NCI-H69 (cell line): ENCODE results near the gene NACAD.
"Not testable (repeated sequence)": the region's sequence is repeated elsewhere in the genome, so short reads cannot be mapped to it uniquely, and the experiment has no call there.

ENCODE experiments used
- DNase-seq: peaks from one replicate; lab custom pipeline; 2025; lab: John Stamatoyannopoulos, UW

The NACAD gene

DNA sequence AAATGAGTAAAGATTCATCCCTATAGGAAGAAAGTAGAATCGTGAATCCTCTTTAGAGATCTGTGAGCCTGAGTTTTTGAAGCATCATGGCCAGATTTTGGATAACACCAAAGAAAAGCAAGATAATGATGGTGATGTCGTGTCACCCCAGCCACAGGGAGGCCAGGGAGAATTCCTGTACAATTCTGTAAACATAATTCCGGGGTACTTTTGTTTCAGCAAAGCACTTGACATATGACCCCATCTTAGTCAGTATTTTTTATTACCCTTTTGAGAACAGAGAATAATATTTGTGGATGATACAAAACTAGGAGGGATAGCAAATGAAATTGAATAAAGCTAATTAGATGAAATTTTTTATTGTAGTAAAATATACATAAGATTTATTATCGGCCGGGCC lies 33.8 kb downstream of the NACAD start:
- no peak for DNase-seq

GRCh38 chr7:45054442-45054841 lies 34.3 kb downstream of the NACAD start:
- no peak for DNase-seq

- DNase-seq, result no peak
Measured at GRCh38 chr7:45053941-45054340, 34.8 kb downstream of the NACAD start.

DNA sequence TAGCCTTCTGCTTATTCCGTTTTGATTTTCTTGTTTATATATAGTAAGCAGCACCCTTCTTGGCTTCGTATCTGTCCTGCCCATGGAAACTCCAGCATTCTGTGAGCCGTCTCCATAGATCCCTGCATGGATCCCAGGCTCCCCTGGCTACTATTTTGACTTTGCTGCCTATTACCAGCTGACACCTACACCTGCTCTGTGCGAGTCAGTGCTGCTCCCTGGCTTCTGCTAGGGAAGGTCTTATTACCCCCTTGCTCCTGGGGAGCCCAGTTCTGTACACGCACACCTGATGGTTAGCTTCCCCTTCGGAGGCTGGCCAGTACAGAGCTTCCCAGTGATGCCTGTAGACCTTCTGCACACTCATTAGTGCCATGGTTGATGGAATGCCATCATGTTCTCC lies 35.4 kb downstream of the NACAD start:
- no peak for DNase-seq

DNA sequence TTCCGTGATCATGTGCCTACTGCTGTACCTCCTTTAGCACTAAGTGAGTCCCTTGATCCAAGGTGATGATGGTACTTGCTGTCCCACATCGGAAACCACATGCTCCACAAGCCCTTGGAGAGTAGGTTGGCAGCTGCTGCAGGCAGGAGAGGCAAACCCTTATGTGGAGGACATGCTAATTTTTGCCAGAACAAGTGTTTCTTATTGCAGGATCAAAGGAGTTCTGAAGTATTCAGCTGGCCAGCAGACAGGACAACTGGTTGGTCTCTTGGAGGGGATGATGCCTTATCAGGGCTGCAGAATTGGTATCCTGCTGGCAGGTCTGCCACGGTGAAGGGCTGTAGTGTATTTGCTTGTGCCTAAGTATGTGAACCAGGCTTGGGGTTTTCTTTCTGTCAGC lies 36.8 kb downstream of the NACAD start:
- no peak for DNase-seq

DNA sequence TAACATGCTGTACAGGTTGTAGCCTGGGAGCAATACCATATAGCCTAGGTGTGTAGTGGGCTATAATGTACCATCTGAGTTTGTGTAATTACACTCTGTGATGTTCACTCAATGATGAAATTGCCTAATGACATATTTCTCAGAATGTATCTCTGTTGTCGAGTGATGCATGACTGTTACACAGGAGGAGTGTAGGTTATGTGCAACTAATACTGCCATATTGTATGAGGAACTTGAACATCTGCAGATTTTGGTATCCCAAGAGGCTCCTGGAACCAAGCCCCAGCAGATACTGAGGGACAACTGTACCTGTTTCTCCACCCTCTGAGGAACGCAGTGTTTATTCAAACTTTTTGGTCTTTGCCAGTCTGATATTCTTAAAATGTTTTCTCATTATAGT lies 38.6 kb downstream of the NACAD start:
- peak; percentile 8 for DNase-seq

GRCh38 chr7:45048748-45049147 lies 40.0 kb downstream of the NACAD start:
- DNase-seq, result no peak

DNA sequence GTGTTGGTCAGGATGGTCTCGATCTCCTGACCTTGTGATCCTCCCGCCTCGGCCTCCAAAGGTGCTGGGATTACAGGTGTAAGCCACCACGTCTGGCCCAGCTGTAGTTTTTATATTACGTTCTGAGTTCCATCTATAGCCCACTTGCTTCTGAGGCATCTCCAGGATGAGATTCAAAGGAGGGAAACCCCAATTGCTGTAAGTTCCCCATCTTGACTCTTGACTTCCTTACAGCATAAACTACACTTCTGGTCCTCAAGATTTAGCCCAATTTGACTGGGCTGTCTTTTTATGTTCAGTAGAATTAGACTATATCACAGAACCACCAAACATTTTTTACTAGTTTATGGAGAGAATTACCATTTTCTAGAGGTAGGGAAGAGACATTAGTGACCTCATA lies 44.4 kb downstream of the NACAD start:
- no peak for DNase-seq

GRCh38 chr7:45039106-45039505 lies 49.7 kb downstream of the NACAD start:
- no peak for DNase-seq

- DNase-seq, result no peak
Measured at GRCh38 chr7:45037876-45038275, 50.9 kb downstream of the NACAD start.

DNA sequence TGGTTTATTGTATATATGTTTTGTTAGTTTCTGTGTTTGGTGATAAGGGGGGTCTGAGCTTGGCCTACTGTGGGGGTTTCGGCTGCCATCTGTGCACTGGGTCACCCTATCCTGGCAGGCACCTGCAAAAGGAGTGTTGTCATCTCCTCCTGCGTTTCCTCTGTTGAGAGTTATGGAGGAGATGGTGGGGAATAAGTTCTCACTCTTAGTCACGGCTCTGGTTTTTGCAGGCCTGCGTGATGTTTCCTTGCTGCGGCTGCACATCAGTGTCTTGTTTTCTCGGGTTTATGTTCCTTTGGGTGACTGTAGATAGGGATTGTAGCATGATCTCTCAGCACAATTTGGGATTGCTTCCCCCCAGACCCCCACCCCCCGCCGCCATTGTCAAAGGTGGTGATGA lies 52.0 kb downstream of the NACAD start:
- DNase-seq, result no peak

- peak; percentile 64 for DNase-seq
Measured at GRCh38 chr7:45036317-45036716, 52.5 kb downstream of the NACAD start.

DNA sequence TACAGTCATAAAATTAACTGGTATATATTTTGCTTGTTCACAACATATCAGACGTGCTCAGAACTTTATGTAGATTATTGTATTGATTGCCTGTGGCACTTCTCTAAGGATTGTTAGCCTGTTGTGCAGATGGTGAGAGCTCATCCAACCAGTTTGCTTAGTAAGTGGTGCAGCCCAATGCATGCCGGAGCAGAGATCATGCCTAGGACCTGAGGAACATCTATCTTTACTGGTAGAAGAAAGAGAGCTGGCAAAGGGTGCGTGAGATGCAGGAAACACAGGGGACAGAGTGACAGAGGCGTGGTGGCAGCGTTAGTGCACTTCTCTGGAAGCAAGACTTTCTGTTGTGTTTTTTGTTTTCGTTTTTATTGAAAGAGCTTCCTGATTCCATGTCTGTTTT lies 52.9 kb downstream of the NACAD start:
- DNase-seq, result peak; percentile 25

GRCh38 chr7:45035371-45035770 lies 53.4 kb downstream of the NACAD start:
- DNase-seq, result no peak

DNA sequence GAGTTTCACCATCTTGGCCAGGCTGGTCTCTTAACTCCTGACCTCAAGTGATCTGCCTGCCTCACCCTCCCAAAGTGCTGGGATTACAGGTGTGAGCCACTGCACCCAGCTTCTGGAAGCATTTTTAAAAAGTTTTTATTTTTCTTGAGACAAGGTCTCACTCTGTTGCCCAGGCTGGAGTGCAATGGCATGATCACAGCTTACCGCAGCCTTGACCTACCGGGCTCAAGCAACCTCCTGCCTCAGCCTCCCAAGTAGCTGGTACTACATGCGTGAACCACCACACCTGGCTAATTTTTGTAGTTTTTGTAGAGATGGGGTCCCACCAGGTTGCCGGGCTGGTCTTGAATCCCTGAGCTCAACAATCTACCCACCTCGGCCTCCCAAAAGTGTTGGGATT lies 54.1 kb downstream of the NACAD start:
- not testable (repeated sequence) for DNase-seq

DNA sequence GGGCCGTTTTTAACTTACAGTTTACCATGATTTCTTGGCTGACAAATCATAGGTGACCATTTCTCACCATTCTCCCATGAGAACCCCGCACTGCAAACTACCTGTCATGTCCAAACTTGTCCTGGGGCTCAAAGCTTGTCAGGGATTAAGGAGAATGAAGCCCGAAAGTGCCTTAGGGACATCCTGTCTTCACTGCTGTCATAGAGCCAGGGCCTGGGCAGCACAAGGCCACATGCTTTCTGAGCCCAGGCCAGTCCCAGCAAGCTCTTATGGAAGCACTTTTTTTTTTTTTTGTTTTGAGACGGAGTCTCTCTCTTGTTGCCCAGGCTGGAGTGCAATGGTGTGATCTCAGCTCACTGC lies 54.9 kb downstream of the NACAD start:
- DNase-seq, result peak; percentile 65

DNA sequence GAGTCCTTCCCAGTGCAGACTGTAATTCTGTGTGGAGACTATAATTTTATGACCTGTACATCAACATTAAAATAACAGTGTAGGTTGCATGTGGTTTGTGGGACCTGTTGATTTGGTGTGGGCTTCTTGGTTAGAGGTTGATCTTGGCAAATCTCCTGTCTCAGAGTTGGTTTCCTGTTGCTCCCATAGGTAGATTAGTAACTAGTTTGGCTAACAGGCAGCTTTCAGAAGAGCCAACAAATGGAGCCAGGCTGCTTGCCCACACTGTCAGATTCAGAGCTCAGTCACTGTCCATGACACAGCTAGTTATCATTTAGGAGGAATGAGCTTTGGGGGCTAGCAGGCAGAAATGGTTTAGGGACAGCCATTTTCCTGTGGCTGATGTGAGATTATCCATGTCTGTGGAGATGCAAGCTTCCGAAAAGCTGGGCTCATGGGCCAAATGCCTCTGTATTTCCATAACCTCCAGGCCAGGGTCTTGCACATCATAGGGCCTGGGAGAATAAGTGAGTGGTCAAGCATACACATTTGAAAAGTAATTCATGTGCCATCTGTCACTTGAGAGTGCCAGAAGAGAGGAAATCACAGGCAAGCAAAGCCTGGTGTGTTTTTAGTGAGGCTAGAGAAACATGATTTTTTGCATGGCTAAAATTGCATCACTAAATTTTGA lies 55.4 kb downstream of the NACAD start:
- no peak for DNase-seq

DNA sequence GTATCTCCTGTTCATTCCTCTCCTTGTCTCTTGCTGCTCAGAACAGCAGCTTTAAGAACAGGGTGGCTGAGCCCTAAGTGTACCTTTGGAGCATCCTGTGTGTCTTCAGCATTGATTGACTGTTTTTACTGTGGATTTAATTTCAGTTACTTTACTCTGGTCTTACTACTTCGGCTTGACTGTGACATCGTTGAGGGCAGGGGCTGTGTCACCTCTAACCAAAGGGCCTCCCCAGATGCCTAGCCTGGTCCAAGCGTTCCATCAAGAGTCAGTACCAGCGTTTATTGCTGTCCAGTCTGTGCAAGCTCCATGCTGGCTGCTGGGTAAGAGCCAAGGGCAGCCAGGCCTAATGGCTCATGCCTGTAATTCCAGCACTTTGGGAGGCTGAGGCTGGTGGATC lies 56.3 kb downstream of the NACAD start:
- DNase-seq, result no peak

DNA sequence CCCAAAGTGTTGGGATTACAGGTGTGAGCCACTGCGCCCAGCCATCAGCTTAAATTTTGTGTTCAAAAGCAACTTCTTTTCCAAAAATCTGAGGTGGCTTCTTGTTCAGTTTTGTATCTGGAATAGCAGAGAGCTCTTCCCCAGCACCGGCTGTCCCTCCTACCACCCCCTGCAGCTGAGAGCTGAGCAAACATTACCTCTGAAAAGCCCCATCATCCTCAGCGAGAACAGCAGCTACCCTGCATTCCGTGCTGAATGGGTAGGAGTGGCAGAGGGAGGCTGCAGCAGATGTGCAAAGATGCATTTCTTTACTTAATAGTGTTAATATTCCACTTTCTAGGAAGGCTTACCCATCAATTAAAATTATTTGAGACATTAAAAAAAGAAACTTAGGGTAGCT lies 56.9 kb downstream of the NACAD start:
- DNase-seq, result peak; percentile 88
